SK-N-MC (cell line): ENCODE measurements around the gene MUTYH.
A peak's percentile ranks its signal among the peaks of the same experiment; 100 is the strongest.

Source experiments
- DNase-seq: peaks from one replicate; pipeline ENCODE4 v3.0.0-alpha.2; 2011; ENCODE audit warnings: low read depth, low spot score
- H3K27ac ChIP-seq: fragments of 200-600 bp; sonication (generic); 2 replicates; pipeline ENCODE4 v1.5.1; 2016; ENCODE audit warnings: mixed run types
- H3K36me3 ChIP-seq: fragments of 200-600 bp; sonication (generic); 2 replicates; pipeline ENCODE4 v1.6.1; 2017; ENCODE audit warnings: antibody characterized with exemption, low read length, mixed read lengths; ENCODE audit not compliant: insufficient read depth
- H3K4me3 ChIP-seq: fragments of 200-600 bp; sonication (generic); 2 replicates; pipeline ENCODE4 v1.5.1; 2016
- H3K9ac ChIP-seq: fragments of 200-600 bp; sonication (generic); 2 replicates; pipeline ENCODE4 v1.8.0; 2017; ENCODE audit warnings: mixed run types, mixed read lengths; ENCODE audit not compliant: insufficient read length
- H3K9me3 ChIP-seq: fragments of 200-600 bp; sonication (generic); 2 replicates; pipeline ENCODE4 v1.6.1; 2017; ENCODE audit warnings: low read depth, mild to moderate bottlenecking, antibody characterized with exemption, low read length, moderate library complexity, mixed read lengths
- EZH2 ChIP-seq: fragments of 200-600 bp; sonication (generic); IDR thresholded peaks from one replicate; pipeline ENCODE4 v1.6.1; 2017; ENCODE audit warnings: antibody characterized with exemption
- FOXP2 ChIP-seq: optimal IDR thresholded peaks from 2 replicates; pipeline ENCODE3; 2011; ENCODE audit warnings: mild to moderate bottlenecking, moderate library complexity; ENCODE audit not compliant: insufficient read depth; ENCODE audit errors: extremely low read length, control extremely low read depth
- POLR2AphosphoS5 ChIP-seq: IDR thresholded peaks from 2 replicates; pipeline ENCODE4 v1.6.1; 2012; ENCODE audit warnings: mild to moderate bottlenecking, low read depth, low read length, borderline replicate concordance

MUTYH gene

GRCh38 chr1:45356186-45356585, 15.9 kb upstream of the MUTYH start:
- Histone ChIP-seq H3K27ac (no peak overlapping the region), H3K9ac (no peak overlapping the region), H3K9me3 (no peaks in the 10 kb centered on the region), H3K36me3 (no peaks in the 10 kb centered on the region), H3K4me3 (no peak overlapping the region)
- DNase-seq: no peak
- TF ChIP-seq POLR2AphosphoS5 (no peak), FOXP2 (no peak), EZH2 (no peak)

DNA sequence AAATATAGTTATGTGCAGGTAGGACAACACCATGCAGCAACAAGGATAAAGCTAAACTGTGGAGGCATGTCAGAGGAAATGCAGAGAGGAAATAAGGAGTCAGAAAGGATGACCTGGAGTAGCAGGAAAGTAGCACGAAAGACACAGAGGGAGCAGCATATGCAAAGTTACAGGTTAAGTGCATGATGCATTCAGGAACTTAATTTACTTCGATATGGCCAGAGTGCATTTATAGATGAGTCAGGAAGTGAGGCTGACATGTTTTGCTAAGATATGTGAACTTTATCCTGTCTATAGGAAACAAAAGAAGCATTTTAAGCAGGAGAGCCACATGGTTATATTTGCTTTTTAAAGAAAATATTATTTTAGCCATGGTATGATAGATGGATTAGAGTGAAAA, 15.4 kb upstream of the MUTYH start:
- no peak overlapping the region for H3K4me3 ChIP-seq
- H3K9ac ChIP-seq: no peak overlapping the region
- no peak overlapping the region for H3K27ac ChIP-seq
- DNase-seq: no peak
- H3K9me3 ChIP-seq: no peaks in the 10 kb centered on the region
- TF ChIP-seq POLR2AphosphoS5 (no peak), FOXP2 (no peak), EZH2 (no peak)
- no peaks in the 10 kb centered on the region for H3K36me3 ChIP-seq

GRCh38 chr1:45354838-45355237, 14.6 kb upstream of the MUTYH start:
- no peak for DNase-seq
- TF ChIP-seq POLR2AphosphoS5 (no peak), FOXP2 (no peak)
- Histone ChIP-seq H3K9me3 (no peaks in the 10 kb centered on the region), H3K36me3 (no peaks in the 10 kb centered on the region), H3K27ac (no peak overlapping the region), H3K9ac (no peak overlapping the region), H3K4me3 (no peak overlapping the region)

GRCh38 chr1:45353685-45354084, 13.4 kb upstream of the MUTYH start:
- Histone ChIP-seq H3K36me3 (no peaks in the 10 kb centered on the region), H3K27ac (no peak overlapping the region), H3K9me3 (no peaks in the 10 kb centered on the region), H3K9ac (no peak overlapping the region), H3K4me3 (no peak overlapping the region)
- no peak for DNase-seq
- TF ChIP-seq EZH2 (no peak), POLR2AphosphoS5 (no peak), FOXP2 (no peak)

GRCh38 chr1:45351508-45351907, 11.3 kb upstream of the MUTYH start:
- no peak overlapping the region for H3K9ac ChIP-seq
- no peaks in the 10 kb centered on the region for H3K9me3 ChIP-seq
- TF ChIP-seq EZH2 (no peak), FOXP2 (no peak), POLR2AphosphoS5 (no peak)
- no peaks in the 10 kb centered on the region for H3K36me3 ChIP-seq
- DNase-seq: no peak
- H3K4me3 ChIP-seq: no peak overlapping the region
- H3K27ac ChIP-seq: no peak overlapping the region

DNA sequence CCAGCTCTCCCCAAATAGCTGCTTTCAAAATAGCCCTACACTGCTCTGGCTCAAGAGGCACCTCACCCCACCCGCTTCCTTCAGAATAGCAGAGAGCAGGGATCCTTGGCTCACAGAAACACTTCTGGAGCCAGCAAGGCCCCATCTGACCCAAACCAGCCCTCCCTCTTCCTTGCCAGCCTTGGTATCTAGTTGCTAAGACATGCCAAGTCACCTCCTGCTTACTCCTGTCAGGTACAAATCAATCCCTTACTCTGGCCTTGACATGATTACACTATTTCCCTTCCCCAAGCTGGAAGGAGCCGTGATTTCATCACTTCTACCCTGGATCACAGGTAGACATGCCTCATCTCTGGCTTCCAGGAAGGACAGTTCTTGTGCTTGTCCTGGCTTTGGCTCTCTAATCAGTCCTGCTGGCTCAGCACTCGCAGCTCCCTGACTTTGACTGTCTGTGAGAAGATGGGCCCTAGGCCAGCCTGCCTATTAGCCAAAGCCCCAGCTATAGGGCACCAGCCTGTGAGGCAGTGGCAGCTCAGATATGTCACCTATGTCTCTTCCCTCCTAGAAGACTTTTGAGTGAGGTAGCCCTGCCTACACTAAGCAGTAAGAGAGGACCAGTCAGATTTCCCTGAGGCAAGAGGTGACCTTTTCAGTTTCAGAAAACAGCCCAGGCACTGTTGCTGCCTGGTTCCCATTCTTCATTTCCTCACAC, 8.9 kb upstream of the MUTYH start:
- Histone ChIP-seq H3K4me3 (no peak overlapping the region), H3K27ac (no peak overlapping the region), H3K9me3 (no peaks in the 10 kb centered on the region), H3K9ac (no peak overlapping the region), H3K36me3 (peaks cover 2% of the 10 kb centered on the region; the same call in 1 of the 2 replicates)
- no peak for DNase-seq
- TF ChIP-seq FOXP2 (no peak), EZH2 (no peak), POLR2AphosphoS5 (no peak)

DNA sequence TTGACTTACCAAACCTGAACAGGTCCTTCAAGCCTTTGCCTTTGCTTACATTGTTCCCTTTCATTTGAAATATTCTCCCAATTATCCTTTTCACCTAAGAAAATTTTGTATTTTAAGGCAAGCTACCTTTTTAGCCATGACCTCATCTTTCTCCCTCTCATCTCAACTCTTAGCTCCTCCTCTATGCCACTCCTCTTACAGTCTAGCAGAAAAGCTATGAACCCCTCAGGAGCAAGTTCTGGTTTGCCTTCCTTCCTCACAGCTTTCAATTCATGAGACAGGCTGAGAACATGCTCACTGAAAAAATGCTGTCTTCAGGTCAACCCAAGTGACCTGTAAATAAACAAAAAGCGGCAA, 8.3 kb upstream of the MUTYH start:
- no peak for TF ChIP-seq FOXP2
- TF ChIP-seq POLR2AphosphoS5: no peak
- no peak for TF ChIP-seq EZH2
- no peak overlapping the region for H3K4me3 ChIP-seq
- DNase-seq: no peak
- no peaks in the 10 kb centered on the region for H3K9me3 ChIP-seq
- H3K36me3 ChIP-seq: peaks cover 8% of the 10 kb centered on the region; the same call in 1 of the 2 replicates
- no peak overlapping the region for H3K9ac ChIP-seq
- H3K27ac ChIP-seq: no peak overlapping the region

DNA sequence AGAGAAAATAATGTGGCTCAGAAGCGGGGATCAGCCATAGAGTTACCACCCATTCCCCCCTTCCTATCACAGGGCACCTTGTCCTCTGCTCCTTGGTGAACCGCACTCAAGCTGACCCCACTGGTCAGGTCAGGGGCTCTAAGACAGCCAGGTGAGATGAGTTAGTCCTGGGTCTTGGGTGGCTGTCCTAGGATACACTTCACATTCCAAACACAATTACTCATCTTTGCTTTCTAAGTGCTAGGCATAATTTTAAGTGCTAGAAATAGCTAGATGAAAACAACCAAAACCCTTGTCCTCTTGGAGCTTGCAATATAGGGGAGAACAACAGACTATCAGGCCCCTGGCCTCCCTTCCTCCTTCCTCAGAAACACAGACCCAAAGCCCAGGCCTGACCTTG, 7.8 kb upstream of the MUTYH start:
- DNase-seq: no peak
- H3K27ac ChIP-seq: no peak overlapping the region
- TF ChIP-seq POLR2AphosphoS5: no peak
- TF ChIP-seq EZH2: no peak
- TF ChIP-seq FOXP2: no peak
- no peak overlapping the region for H3K9ac ChIP-seq
- no peak overlapping the region for H3K4me3 ChIP-seq
- peaks cover 13% of the 10 kb centered on the region for H3K36me3 ChIP-seq
- no peaks in the 10 kb centered on the region for H3K9me3 ChIP-seq

GRCh38 chr1:45346473-45346872, 6.2 kb upstream of the MUTYH start:
- no peak for TF ChIP-seq FOXP2
- TF ChIP-seq POLR2AphosphoS5: peak; percentile 24; the same call in 1 of the 2 replicates
- Histone ChIP-seq H3K9me3 (no peaks in the 10 kb centered on the region), H3K4me3 (no peak overlapping the region), H3K9ac (no peak overlapping the region), H3K27ac (no peak overlapping the region), H3K36me3 (peaks cover 29% of the 10 kb centered on the region)
- no peak for DNase-seq
